Skeletal muscle cell (primary cell): ENCODE data around the gene NDUFAB1.
"Not testable (repeated sequence)": the region's sequence is repeated elsewhere in the genome, so short reads cannot be mapped to it uniquely, and the experiment has no call there.

Experiments used
- DNase-seq: peaks from one replicate; pipeline ENCODE4 v3.0.0-alpha.2; 2010; ENCODE audit warnings: low read depth
- H3K4me3 ChIP-seq: 2 replicates; pipeline ENCODE4 v1.5.1; 2011; ENCODE audit warnings: low read depth, mild to moderate bottlenecking, control low read depth, low read length, moderate library complexity

NDUFAB1 gene

GRCh38 chr16:23557779-23558702 lies 38.1 kb downstream of the NDUFAB1 start:
- peak overlapping the region; percentile 93 for H3K4me3 ChIP-seq
- DNase-seq = no peak

- DNase-seq = peak; percentile 94
- H3K4me3 ChIP-seq = peak within 1 kb of the TSS; percentile 93
Measured at GRCh38 chr16:23556881-23557778, 39.0 kb downstream of the NDUFAB1 start, which contains the start of the genes EARS2 and UBFD1. TSS of gene EARS2 (minus strand) at chr16:23557350. CDS start at chr16:23557343, 7 bp downstream. TSS of gene UBFD1 (plus strand) at chr16:23557727. CDS start at chr16:23557743, 16 bp downstream.

DNA sequence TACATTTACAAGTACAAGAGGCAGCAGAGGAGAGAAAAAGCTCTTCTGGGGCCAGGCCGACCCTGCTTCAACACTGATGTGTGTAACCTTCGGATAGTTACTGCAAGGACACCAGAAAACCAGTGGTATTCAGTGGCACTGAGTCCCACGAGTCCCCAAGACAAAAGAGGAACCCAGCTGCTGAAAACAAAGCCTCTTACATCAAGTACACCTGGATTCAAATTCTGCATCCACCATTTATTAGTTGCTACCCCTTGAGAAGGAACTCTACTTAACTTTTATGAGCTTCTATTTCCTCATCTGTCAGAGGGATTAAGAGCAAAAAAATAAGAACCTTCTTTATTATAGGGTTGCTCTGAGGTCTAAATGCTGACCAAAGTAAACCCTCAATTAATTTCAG lies 41.6 kb downstream of the NDUFAB1 start:
- no peak for DNase-seq
- no peak overlapping the region for H3K4me3 ChIP-seq

- no peak for DNase-seq
- H3K4me3 ChIP-seq = no peak overlapping the region
Measured at GRCh38 chr16:23552161-23552560, 44.0 kb downstream of the NDUFAB1 start.

- H3K4me3 ChIP-seq = no peak overlapping the region
- no peak for DNase-seq
Measured at GRCh38 chr16:23549938-23550337, 46.2 kb downstream of the NDUFAB1 start.

DNA sequence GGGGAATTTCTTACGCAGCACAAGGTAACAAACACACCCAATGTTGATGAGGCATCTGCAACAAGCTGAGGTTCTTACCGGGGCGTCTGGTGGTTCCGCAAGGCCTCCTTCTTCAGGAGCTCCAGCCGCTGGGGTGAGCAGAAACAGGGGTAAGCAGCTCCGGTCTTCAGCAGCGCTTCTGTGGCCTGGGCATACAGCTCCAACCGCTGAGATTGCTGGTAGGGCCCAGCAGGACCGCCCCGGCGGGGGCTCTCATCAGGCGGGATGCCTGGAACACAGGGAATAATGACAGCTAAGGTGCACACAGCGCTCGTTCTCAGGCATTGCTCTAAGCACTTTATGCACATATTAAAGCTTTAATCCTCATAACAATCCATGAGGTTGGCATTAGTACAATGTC lies 51.7 kb downstream of the NDUFAB1 start:
- DNase-seq = no peak
- no peak overlapping the region for H3K4me3 ChIP-seq

- not testable (repeated sequence) for DNase-seq, H3K4me3 ChIP-seq
Measured at GRCh38 chr16:23540817-23541178, 55.3 kb downstream of the NDUFAB1 start.

- DNase-seq = no peak
- no peak overlapping the region for H3K4me3 ChIP-seq
Measured at GRCh38 chr16:23539984-23540816, 55.9 kb downstream of the NDUFAB1 start.

- no peak for DNase-seq
- no peak overlapping the region for H3K4me3 ChIP-seq
Measured at GRCh38 chr16:23538919-23539278, 57.2 kb downstream of the NDUFAB1 start.

DNA sequence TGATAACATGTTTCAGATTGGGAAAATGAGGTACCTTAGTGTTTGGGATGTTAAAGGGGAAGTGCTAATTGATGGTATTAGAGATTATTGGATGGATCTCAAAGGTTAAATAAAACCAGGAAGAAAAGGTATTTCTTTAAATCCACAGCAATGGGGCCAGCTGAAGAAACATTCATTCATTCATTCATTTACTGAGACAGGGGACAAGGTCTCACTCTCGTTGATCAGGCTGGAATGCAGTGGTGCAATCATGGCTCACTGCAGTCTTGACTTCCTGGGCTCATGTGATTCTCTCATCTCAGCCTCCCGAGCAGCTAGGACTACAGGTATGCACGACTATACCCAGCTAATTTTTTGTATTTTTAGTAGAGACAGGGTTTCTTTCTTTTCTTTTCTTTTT lies 58.7 kb downstream of the NDUFAB1 start:
- DNase-seq = no peak
- no peak overlapping the region for H3K4me3 ChIP-seq

- no peak for DNase-seq
- H3K4me3 ChIP-seq = no peak overlapping the region
Measured at GRCh38 chr16:23535901-23536300, 60.2 kb downstream of the NDUFAB1 start.

GRCh38 chr16:23534868-23535860 lies 61.0 kb downstream of the NDUFAB1 start:
- no peak for DNase-seq
- no peak overlapping the region for H3K4me3 ChIP-seq

DNA sequence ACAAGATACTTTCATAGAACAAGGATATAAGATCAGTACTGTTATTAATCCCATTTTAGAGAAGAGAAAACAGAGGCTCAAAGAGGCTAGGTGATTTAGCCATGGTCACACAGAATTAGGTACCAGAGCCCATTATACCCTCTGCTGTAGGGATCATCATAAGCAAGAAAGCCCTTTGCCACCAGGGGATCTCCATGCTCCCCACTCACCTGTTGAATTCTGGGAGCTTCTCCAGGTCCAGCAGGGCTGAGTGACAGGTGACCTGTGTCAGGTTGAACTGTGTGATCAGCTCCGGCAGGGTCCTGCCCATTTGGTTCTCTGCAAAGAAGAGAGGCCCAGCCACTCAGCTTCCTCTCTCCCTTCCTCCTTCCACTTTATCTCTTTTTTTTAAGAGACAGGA lies 63.7 kb downstream of the NDUFAB1 start:
- H3K4me3 ChIP-seq = no peak overlapping the region
- no peak for DNase-seq
